A549 (cell line): Measurements from ENCODE around the gene NFATC3. TPM values are rescaled to one million over a fixed set of nuclear protein-coding genes. Genes with fewer than 3 reads are reported as not detected.

Experiments
- ATAC-seq, 2 experiments: fragments of 200-7000 bp in 1 of 2; fragments of >200 bp in 1 of 2; cut with Nextera tagmentation in 1 of 2; cut with Tn5 transposase in 1 of 2; 3 replicates each; pipeline versions ENCODE4 v1.8.0 to v1.9.1; 2018 to 2020; ENCODE audit warnings: mild to moderate bottlenecking in 1 of 2, moderate library complexity in 1 of 2
- CTCF ChIA-PET: fragments of 300-600 bp; sonication (Branson Sonifier 250); formaldehyde crosslinking; extraction: SDS; loops from one replicate; lab custom pipeline; 2021; ENCODE audit warnings: antibody characterized with exemption, inconsistent platforms; lab: Yijun Ruan, JAX
- POLR2A ChIA-PET: fragments of 350-600 bp; formaldehyde crosslinking; extraction: SDS; loops from one replicate; lab custom pipeline; 2021; ENCODE audit warnings: antibody characterized with exemption, inconsistent platforms; lab: Yijun Ruan, JAX
- DNase-seq, 2 experiments: peaks; one replicate each; pipeline versions ENCODE4 v3.0.0 to v3.0.0-alpha.2; 2011 to 2016; ENCODE audit warnings: low read depth in 1 of 2, low spot score in 1 of 2
- FAIRE-seq: peaks from 2 replicates; lab custom pipeline; 2011; peaks lifted over from hg19 to GRCh38; lab: Jason Lieb, UNC
- H3K27ac ChIP-seq, 2 experiments: fragments of >200 bp; sonication (Bioruptor Twin); formaldehyde crosslinking; 3 replicates each; pipeline ENCODE4 v1.5.1; 2016 to 2017
- H3K4me1 ChIP-seq: fragments of >200 bp; sonication (Bioruptor Twin); formaldehyde crosslinking; 3 replicates; pipeline ENCODE4 v1.6.1; 2016
- H3K4me2 ChIP-seq: fragments of >200 bp; sonication (Bioruptor Twin); formaldehyde crosslinking; 3 replicates; pipeline ENCODE4 v1.6.1; 2016
- H3K4me3 ChIP-seq: fragments of >200 bp; sonication (Bioruptor Twin); formaldehyde crosslinking; 3 replicates; pipeline ENCODE4 v1.5.1; 2016
- H3K9me3 ChIP-seq: fragments of >200 bp; sonication (Bioruptor Twin); formaldehyde crosslinking; 3 replicates; pipeline ENCODE4 v1.6.1; 2016
- CBX2 ChIP-seq: fragments of 200-600 bp; sonication (generic); IDR thresholded peaks from 2 replicates; pipeline ENCODE4 v1.6.1; 2016; ENCODE audit warnings: low read depth, mild to moderate bottlenecking, borderline replicate concordance
- CBX8 ChIP-seq: fragments of 200-600 bp; sonication (generic); IDR thresholded peaks from 2 replicates; pipeline ENCODE4 v1.6.1; 2016
- CEBPB ChIP-seq, 2 experiments: fragments of >200 bp in 1 of 2; sonication (Bioruptor Twin) in 1 of 2; formaldehyde crosslinking in 1 of 2; IDR thresholded peaks; 2 replicates each; pipeline ENCODE4 v1.6.1; 2012 to 2016
- CHD2 ChIP-seq: fragments of 150-350 bp; IDR thresholded peaks from 2 replicates; pipeline ENCODE4 v1.6.1; 2014; ENCODE audit warnings: low read length; ENCODE audit not compliant: partially characterized antibody
- CHD4 ChIP-seq: fragments of 200-600 bp; sonication (generic); IDR thresholded peaks from 2 replicates; pipeline ENCODE4 v1.6.1; 2016; ENCODE audit warnings: antibody characterized with exemption, mild to moderate bottlenecking, borderline replicate concordance
- EHMT2 ChIP-seq: fragments of 200-600 bp; sonication (generic); IDR thresholded peaks from 2 replicates; pipeline ENCODE4 v1.6.1; 2016; ENCODE audit warnings: antibody characterized with exemption, low read depth, mild to moderate bottlenecking, moderate library complexity
- ELK1 ChIP-seq: fragments of 150-350 bp; IDR thresholded peaks from 2 replicates; pipeline ENCODE4 v1.6.1; 2014; ENCODE audit warnings: low read depth, mild to moderate bottlenecking, low read length
- EP300 ChIP-seq, 2 experiments: fragments of >200 bp; sonication (Bioruptor Twin); formaldehyde crosslinking; IDR thresholded peaks; 2 replicates in 1 of 2; 3 replicates in 1 of 2; pipeline ENCODE4 v1.6.1; 2016 to 2017
- ESRRA ChIP-seq: fragments of 150-350 bp; IDR thresholded peaks from 2 replicates; pipeline ENCODE4 v1.6.1; 2014; ENCODE audit warnings: mild to moderate bottlenecking, low read length, borderline replicate concordance
- FOXS1 ChIP-seq: fragments of 250-450 bp; sonication (Bioruptor Pico); IDR thresholded peaks from 2 replicates; pipeline ENCODE4 v1.5.0; 2020; ENCODE audit warnings: mild to moderate bottlenecking, moderate library complexity
- HES2 ChIP-seq: fragments of >200 bp; sonication (Bioruptor Twin); formaldehyde crosslinking; IDR thresholded peaks from 2 replicates; pipeline ENCODE4 v1.6.1; 2016
- JUN ChIP-seq, 2 experiments: fragments of >200 bp; sonication (Bioruptor Twin); formaldehyde crosslinking; IDR thresholded peaks; 2 replicates in 1 of 2; 3 replicates in 1 of 2; pipeline ENCODE4 v1.6.1; 2016 to 2017
- MAFK ChIP-seq: fragments of 450-650 bp; IDR thresholded peaks from 2 replicates; pipeline ENCODE4 v1.6.1; 2014; ENCODE audit not compliant: partially characterized antibody
- MAZ ChIP-seq: fragments of 150-350 bp; IDR thresholded peaks from 2 replicates; pipeline ENCODE4 v1.6.1; 2014; ENCODE audit warnings: antibody characterized with exemption, low read depth, low read length, borderline replicate concordance
- NFE2L2 ChIP-seq: fragments of 150-350 bp; conservative IDR thresholded peaks from 2 replicates; pipeline ENCODE4 v1.6.1; 2014; ENCODE audit warnings: low read length
- NPAS2 ChIP-seq: fragments of 250-450 bp; sonication (Bioruptor Pico); IDR thresholded peaks from 2 replicates; pipeline ENCODE4 v1.8.0; 2022; ENCODE audit warnings: mild to moderate bottlenecking, moderate library complexity, borderline replicate concordance
- POLR2AphosphoS2 ChIP-seq: conservative IDR thresholded peaks from 2 replicates; pipeline ENCODE4 v1.6.1; 2012; ENCODE audit warnings: low read length, improper control_type of control experiment, inconsistent platforms
- RAD21 ChIP-seq, 2 experiments: fragments of >200 bp in 1 of 2; sonication (Bioruptor Twin) in 1 of 2; formaldehyde crosslinking in 1 of 2; IDR thresholded peaks in 1 of 2; conservative IDR thresholded peaks in 1 of 2; 2 replicates in 1 of 2; 3 replicates in 1 of 2; pipeline ENCODE4 v1.6.1; 2012 to 2018; ENCODE audit warnings: inconsistent platforms in 1 of 2
- RARB ChIP-seq: fragments of 250-450 bp; sonication (Bioruptor Pico); IDR thresholded peaks from 2 replicates; pipeline ENCODE4 v1.8.0; 2021; ENCODE audit warnings: mild to moderate bottlenecking, moderate library complexity
- SREBF2 ChIP-seq: fragments of 450-650 bp; IDR thresholded peaks from 2 replicates; pipeline ENCODE4 v1.6.1; 2014; ENCODE audit warnings: mild to moderate bottlenecking, moderate library complexity
- TFCP2L1 ChIP-seq: fragments of 250-450 bp; sonication (Bioruptor Pico); IDR thresholded peaks from 2 replicates; pipeline ENCODE4 v1.5.0; 2021; ENCODE audit warnings: mild to moderate bottlenecking
- ZC3H11A ChIP-seq: fragments of 450-650 bp; IDR thresholded peaks from 2 replicates; pipeline ENCODE4 v1.6.1; 2014; ENCODE audit warnings: antibody characterized with exemption, mild to moderate bottlenecking
- ZFP36 ChIP-seq: fragments of 450-650 bp; IDR thresholded peaks from 2 replicates; pipeline ENCODE4 v1.6.1; 2014; ENCODE audit warnings: borderline replicate concordance; ENCODE audit not compliant: partially characterized antibody
- ZSCAN20 ChIP-seq: fragments of 250-450 bp; sonication (Bioruptor Pico); IDR thresholded peaks from 2 replicates; pipeline ENCODE4 v1.8.0; 2022; ENCODE audit warnings: mild to moderate bottlenecking, moderate library complexity
- WGBS: methylation state at CpG from one replicate; pipeline ENCODE4 v1.1.6; 2017; ENCODE audit errors: missing lambda C conversion rate; 5-methylcytosine and 5-hydroxymethylcytosine counted together
- polyA plus RNA-seq, 4 experiments: library from polyadenylated mRNA; depleted of rRNA in 3 of 4; stranded (reverse); fragments of >200 nt; fragmentation: RNase III in 1 of 4; extraction: RNeasy Plus Mini Kit Qiagen cat#74134 plus additional on column Dnase treatment in 1 of 4; gene quantifications; 2 replicates in 3 of 4; 3 replicates in 1 of 4; pipeline ENCODE4 v1.2.3, GENCODE V29; 2011 to 2017
- TF ChIP-seq, protein P1 (sequence below): fragments of 450-650 bp; IDR thresholded peaks from 2 replicates; pipeline ENCODE4 v1.6.1; 2014; ENCODE audit warnings: antibody characterized with exemption
- TF ChIP-seq, protein P2 (sequence below): fragments of 250-450 bp; sonication (Bioruptor Pico); IDR thresholded peaks from 2 replicates; pipeline ENCODE4 v1.5.0; 2021; ENCODE audit warnings: mild to moderate bottlenecking, moderate library complexity, borderline replicate concordance
- TF ChIP-seq, protein P3 (sequence below): fragments of >200 bp; sonication (Bioruptor Twin); formaldehyde crosslinking; IDR thresholded peaks from 3 replicates; pipeline ENCODE4 v1.5.1; 2016
- TF ChIP-seq, protein P4 (sequence below): fragments of >200 bp; sonication (Bioruptor Twin); formaldehyde crosslinking; IDR thresholded peaks from 3 replicates; pipeline ENCODE4 v1.6.1; 2016

NFATC3 gene
- polyA plus RNA-seq, 2 of the 4 experiments (the other 2 are of a cell fraction) = 13.3 to 23.9 TPM

GRCh38 chr16:68214726-68215125, 129.6 kb downstream of the NFATC3 start:
- Histone ChIP-seq H3K4me2 (no peak overlapping the region), H3K9me3 (no peaks in the 10 kb centered on the region), H3K4me1 (no peaks in the 10 kb centered on the region), H3K4me3 (no peak overlapping the region), H3K27ac (no peak overlapping the region)
- ChIA-PET CTCF (interaction anchor here (1.3 to 1.4 kb wide), 3 partner anchors 14 to 174 kb away, joined by 4 to 5 read pairs (median 4); no protein-coding TSS in a partner anchor), POLR2A (no interaction called here)
- WGBS = 92% methylated on average over 3 of the region's 3 CpGs
- DNase-seq = no peak
- TF ChIP-seq ZSCAN20 = no peak
- no peak for TF ChIP-seq ZFP36
- no peak for TF ChIP-seq NPAS2 (CRISPR knock-in tag)
- TF ChIP-seq NFE2L2 = no peak
- TF ChIP-seq POLR2AphosphoS2 = no peak
- no peak for TF ChIP-seq SREBF2
- TF ChIP-seq ELK1 = no peak
- no peak for TF ChIP-seq RARB (CRISPR knock-in tag)
- no peak for TF ChIP-seq CHD4
- TF ChIP-seq JUN (IDR thresholded peaks at IDR 0.05) = no peak
- no peak for TF ChIP-seq MAZ
- TF ChIP-seq, protein P1, sequence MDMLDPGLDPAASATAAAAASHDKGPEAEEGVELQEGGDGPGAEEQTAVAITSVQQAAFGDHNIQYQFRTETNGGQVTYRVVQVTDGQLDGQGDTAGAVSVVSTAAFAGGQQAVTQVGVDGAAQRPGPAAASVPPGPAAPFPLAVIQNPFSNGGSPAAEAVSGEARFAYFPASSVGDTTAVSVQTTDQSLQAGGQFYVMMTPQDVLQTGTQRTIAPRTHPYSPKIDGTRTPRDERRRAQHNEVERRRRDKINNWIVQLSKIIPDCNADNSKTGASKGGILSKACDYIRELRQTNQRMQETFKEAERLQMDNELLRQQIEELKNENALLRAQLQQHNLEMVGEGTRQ = no peak
- TF ChIP-seq RAD21 (conservative IDR thresholded peaks at IDR 0.05 in 1 of 2, IDR thresholded peaks at IDR 0.05 in 1 of 2) = no peak
- no peak for TF ChIP-seq HES2
- FAIRE-seq = no peak
- ATAC-seq = no peak

DNA sequence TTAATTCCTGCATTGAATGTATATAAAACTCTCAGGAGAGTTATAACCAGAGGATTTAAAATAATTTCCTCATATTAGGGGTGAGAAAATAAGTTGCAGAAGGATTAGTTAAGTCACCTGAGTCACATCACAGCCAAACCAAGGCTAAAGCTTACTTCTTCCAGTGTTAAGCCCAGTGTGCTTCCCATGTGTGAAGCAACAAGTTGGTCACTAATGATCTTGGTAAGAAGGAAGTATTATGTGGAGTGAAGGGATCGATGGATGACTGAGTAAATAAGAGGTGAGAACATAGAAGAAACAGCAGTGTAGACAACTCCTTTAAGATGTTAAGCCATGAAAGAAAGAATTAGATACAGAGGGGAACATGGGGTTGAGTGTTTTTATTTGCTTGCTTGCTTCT, 130.1 kb downstream of the NFATC3 start:
- DNase-seq (no peak), ATAC-seq (no peak), FAIRE-seq (no peak)
- Histone ChIP-seq H3K4me3 (no peak overlapping the region), H3K9me3 (no peaks in the 10 kb centered on the region), H3K27ac (no peak overlapping the region), H3K4me2 (no peak overlapping the region), H3K4me1 (no peaks in the 10 kb centered on the region)
- 77% methylated on average over 1 of the region's 1 CpG for WGBS
- TF ChIP-seq, protein P2, sequence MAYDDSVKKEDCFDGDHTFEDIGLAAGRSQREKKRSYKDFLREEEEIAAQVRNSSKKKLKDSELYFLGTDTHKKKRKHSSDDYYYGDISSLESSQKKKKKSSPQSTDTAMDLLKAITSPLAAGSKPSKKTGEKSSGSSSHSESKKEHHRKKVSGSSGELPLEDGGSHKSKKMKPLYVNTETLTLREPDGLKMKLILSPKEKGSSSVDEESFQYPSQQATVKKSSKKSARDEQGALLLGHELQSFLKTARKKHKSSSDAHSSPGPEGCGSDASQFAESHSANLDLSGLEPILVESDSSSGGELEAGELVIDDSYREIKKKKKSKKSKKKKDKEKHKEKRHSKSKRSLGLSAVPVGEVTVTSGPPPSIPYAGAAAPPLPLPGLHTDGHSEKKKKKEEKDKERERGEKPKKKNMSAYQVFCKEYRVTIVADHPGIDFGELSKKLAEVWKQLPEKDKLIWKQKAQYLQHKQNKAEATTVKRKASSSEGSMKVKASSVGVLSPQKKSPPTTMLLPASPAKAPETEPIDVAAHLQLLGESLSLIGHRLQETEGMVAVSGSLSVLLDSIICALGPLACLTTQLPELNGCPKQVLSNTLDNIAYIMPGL = no peak
- TF ChIP-seq MAFK = no peak
- TF ChIP-seq ESRRA = no peak
- no peak for TF ChIP-seq CHD2
- no peak for TF ChIP-seq CBX8
- TF ChIP-seq TFCP2L1 = no peak
- no peak for TF ChIP-seq FOXS1 (CRISPR knock-in tag)
- no peak for TF ChIP-seq CEBPB (IDR thresholded peaks at IDR 0.05)
- TF ChIP-seq, protein P3, sequence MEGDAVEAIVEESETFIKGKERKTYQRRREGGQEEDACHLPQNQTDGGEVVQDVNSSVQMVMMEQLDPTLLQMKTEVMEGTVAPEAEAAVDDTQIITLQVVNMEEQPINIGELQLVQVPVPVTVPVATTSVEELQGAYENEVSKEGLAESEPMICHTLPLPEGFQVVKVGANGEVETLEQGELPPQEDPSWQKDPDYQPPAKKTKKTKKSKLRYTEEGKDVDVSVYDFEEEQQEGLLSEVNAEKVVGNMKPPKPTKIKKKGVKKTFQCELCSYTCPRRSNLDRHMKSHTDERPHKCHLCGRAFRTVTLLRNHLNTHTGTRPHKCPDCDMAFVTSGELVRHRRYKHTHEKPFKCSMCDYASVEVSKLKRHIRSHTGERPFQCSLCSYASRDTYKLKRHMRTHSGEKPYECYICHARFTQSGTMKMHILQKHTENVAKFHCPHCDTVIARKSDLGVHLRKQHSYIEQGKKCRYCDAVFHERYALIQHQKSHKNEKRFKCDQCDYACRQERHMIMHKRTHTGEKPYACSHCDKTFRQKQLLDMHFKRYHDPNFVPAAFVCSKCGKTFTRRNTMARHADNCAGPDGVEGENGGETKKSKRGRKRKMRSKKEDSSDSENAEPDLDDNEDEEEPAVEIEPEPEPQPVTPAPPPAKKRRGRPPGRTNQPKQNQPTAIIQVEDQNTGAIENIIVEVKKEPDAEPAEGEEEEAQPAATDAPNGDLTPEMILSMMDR = no peak
- no peak for TF ChIP-seq ZC3H11A
- no peak for TF ChIP-seq EP300 (IDR thresholded peaks at IDR 0.05)
- no peak for TF ChIP-seq JUN (IDR thresholded peaks at IDR 0.05)
- TF ChIP-seq CBX2 = no peak
- TF ChIP-seq HES2 = no peak
- TF ChIP-seq, protein P4, sequence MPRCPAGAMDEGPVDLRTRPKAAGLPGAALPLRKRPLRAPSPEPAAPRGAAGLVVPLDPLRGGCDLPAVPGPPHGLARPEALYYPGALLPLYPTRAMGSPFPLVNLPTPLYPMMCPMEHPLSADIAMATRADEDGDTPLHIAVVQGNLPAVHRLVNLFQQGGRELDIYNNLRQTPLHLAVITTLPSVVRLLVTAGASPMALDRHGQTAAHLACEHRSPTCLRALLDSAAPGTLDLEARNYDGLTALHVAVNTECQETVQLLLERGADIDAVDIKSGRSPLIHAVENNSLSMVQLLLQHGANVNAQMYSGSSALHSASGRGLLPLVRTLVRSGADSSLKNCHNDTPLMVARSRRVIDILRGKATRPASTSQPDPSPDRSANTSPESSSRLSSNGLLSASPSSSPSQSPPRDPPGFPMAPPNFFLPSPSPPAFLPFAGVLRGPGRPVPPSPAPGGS = no peak
- TF ChIP-seq EHMT2 = no peak
- TF ChIP-seq CHD4 = no peak
- no peak for TF ChIP-seq RARB (CRISPR knock-in tag)
- CTCF ChIA-PET = interaction anchor here (1.4 kb wide), 1 partner anchor 175 kb away, joined by 4 read pairs; no protein-coding TSS in a partner anchor
- POLR2A ChIA-PET = no interaction called here
